Stimulated activated CD4-positive, alpha-beta T cell treated with anti-CD3 and anti-CD28 coated beads, Interleukin-4, amount 100 ng/mL, for 4 hours (primary cell): ENCODE measurements around the gene HEMK1.

ENCODE experiments used
- DNase-seq, 2 experiments: peaks; one replicate each; pipeline ENCODE4 v3.0.0-alpha.2; 2020

The HEMK1 gene

DNA sequence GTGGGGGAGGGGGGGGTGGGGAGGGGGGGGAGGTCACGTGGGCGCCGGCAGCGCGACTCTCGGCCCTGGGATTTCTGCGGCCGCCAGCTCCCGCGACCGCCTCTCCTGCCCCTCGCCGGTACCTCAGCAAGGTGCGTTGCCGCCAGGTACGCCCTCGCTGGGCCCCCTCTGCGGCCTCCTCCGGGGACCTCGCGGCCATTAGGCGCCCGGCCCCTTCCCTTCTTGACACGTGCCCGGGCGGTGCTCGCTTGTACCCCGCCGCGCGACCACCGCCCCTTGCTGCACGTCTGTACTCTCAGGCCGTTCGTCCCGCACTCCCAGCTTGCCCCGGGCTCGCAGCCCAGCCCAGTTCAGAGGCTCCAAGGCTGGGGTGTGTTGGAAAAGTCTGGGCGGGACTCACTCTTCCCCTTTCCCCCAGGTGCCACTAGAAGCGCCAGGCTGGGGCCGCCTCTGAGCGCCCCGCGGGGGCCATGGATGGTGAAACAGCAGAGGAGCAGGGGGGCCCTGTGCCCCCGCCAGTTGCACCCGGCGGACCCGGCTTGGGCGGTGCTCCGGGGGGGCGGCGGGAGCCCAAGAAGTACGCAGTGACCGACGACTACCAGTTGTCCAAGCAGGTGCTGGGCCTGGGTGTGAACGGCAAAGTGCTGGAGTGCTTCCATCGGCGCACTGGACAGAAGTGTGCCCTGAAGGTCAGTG, 47.9 kb downstream of the HEMK1 start, which contains the start of gene MAPKAPK3:
Gene MAPKAPK3, plus strand, starts transcription at position 56 of the 696 bp plus-strand sequence. Its CDS starts 415 bp downstream, at position 471.
- peak in 1 of 2 experiments; percentile 46 for DNase-seq

- DNase-seq = peak; percentile 10 to 33
These were observed 48.7 kb downstream of the HEMK1 start for GRCh38 chr3:50617911-50618481.

GRCh38 chr3:50620420-50620819, 51.1 kb downstream of the HEMK1 start:
- no peak for DNase-seq

DNA sequence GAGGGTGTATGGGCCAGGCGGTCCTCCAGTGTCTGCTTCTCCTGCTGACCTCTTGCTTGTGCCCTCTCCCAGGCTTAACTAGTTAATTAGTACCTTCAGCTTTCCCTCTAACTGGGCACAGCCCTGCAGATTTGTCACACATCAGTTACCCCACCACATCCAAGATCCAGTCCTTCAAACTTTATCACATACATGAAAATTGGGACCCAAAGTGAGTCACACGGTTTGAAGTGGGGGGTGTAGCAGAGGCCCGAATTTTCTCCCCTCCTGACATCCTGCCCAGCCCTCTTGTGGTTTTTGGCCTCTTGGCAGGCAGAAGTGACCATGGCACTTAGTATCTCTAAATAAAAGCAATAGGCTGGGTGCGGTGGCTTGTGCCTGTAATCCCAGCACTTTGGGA, 51.5 kb downstream of the HEMK1 start:
- DNase-seq = no peak

DNA sequence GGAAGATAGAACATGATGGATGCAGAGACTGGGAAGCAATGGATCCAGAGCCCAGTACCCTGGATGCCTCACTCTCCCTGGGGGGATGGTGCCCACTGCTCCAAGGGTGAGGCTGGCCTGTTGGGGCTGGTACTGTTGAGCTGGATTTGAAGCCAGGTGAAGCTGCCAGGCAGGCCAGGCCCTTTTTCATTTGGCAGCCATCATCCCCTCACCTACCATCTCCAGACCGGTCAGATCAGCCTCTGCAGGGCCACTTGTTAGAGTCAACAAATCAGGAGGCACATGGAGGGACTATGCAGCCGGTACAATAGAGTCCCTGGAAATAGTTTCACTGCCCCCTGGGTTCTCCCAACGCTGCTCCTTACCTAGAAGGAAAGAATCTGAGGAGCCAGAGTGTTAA, 53.6 kb downstream of the HEMK1 start:
- no peak for DNase-seq

- peak; percentile 41 to 75 for DNase-seq
These were observed 54.6 kb downstream of the HEMK1 start for GRCh38 chr3:50623840-50624474.

DNA sequence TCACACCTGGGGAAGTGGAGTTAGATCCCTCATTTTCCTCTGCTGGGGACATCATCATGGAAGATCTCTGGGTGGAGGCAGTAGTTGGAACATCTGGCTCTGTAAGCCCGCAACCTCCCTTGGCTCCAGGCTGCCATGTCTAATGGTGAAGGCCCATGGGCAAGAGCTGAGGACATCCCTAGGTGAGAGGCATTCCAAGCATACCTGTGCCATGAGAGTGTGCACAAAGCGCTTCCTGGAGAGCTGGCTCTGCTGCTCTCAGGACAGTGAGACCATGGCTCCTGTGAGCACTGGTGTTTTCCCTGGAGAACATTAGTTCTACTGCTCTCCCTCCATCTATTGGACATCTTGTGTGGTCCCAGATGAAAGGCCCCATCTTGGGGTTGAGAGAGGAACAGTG, 55.3 kb downstream of the HEMK1 start:
- DNase-seq = no peak

- no peak for DNase-seq
These were observed 56.2 kb downstream of the HEMK1 start for GRCh38 chr3:50625231-50626182.

GRCh38 chr3:50626401-50626800, 57.1 kb downstream of the HEMK1 start:
- no peak for DNase-seq

GRCh38 chr3:50627407-50628051, 58.2 kb downstream of the HEMK1 start:
- peak in 1 of 2 experiments; percentile 16 for DNase-seq

DNA sequence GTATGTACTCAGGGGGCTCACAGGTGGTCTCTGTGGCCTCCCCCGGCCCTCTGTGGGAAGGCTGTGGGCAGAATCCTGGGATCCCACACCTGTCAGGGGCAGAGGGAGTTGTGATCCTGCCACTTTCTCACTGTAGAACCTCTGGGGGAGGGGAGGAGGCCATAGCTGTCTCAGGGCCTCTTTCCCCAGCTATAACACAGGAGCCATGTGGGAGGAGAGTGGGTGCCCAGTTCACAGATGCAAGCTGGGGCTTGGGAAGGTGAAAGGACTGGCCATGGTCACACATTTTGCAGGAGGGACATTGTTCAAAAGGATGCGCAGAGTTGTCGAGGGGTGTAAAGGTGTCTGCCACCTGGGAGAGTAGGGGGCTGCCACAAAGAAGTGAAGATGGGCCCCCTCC, 59.3 kb downstream of the HEMK1 start:
- no peak for DNase-seq

DNA sequence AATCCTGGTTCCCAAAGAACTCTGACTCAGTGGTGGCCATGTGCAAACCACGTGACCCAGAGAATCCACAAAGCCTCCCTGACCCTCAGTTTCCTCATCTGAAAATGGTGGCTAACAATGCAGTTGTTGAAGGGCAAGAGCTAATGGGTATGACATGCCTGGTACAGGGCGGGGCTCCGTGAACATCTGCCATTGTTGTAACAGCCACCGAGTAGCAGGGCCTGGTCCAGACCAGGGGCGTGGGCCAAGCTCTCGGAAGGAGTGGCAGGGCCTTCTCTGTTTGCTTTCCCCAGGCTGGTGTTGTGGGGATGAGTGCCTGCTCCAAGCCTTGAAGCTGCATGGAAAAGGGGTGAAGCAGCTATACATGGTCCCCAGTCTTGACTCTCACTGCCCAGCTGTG, 61.1 kb downstream of the HEMK1 start:
- DNase-seq = no peak

DNA sequence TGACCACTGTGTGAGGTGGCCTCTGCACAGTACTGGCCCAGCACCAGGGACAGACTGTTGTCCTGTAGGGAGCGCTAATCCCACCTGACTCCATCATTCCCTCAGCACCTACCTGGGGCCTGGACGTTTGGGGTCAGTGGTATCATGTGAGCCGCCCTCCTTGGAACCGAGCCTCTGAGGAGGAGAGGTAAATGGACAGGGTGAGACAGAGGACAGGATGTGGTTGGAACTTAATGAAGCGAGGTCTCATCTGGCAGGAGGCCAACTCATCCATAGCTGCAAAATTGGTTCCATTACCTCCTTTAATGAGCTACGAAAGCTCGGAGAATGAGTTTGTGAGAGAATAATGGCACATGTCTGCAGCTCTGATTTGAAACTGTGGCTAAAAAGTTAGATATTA, 61.6 kb downstream of the HEMK1 start:
- no peak for DNase-seq

GRCh38 chr3:50632450-50632849, 63.1 kb downstream of the HEMK1 start:
- no peak for DNase-seq

GRCh38 chr3:50633230-50633790, 64.0 kb downstream of the HEMK1 start:
- DNase-seq = no peak

GRCh38 chr3:50635066-50635465, 65.7 kb downstream of the HEMK1 start:
- DNase-seq = no peak

- no peak for DNase-seq
These were observed 67.7 kb downstream of the HEMK1 start for GRCh38 chr3:50637011-50637410.

DNA sequence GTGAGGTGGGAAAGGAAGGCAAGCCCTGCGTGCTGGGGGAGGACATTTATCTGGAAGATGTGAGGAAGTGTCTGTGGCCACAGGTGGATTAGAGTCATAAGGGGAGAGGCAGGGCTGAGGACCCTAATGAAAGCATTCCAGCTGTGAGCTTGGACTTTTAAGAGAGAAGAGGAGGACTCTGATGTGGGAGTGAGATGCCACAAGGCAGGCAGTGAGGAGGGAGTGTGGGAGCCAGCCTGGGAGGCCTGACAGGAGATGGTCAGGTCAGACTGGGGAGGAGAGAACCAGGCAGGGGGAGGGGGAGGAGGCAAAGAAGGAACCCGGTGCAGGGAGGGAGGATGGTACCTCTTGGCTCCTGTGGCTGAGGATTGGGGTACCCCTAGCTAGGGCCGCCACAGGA, 68.6 kb downstream of the HEMK1 start:
- no peak for DNase-seq

- DNase-seq = no peak
These were observed 69.8 kb downstream of the HEMK1 start for GRCh38 chr3:50639055-50639494.

- no peak for DNase-seq
These were observed 73.1 kb downstream of the HEMK1 start for GRCh38 chr3:50642382-50642781.

DNA sequence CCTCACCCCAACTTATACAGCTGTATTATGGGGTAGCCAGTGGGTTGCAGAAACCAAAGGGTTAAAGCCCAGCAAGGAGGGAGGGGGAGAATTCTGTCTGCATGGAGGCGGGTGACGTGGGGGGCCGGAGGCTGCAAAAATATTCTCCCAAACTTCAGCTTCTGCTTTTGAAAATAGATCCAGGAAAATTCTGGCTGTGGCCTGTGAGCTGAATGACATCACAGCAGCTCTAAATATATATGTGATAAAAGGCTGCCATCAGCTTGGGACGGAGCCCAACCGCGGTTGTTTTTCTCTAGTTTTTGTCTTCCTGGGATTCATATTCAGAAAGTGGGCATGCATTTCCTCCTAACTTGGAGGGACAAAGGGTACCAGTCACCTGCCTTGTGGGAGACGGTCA, 75.2 kb downstream of the HEMK1 start:
- DNase-seq = no peak

DNA sequence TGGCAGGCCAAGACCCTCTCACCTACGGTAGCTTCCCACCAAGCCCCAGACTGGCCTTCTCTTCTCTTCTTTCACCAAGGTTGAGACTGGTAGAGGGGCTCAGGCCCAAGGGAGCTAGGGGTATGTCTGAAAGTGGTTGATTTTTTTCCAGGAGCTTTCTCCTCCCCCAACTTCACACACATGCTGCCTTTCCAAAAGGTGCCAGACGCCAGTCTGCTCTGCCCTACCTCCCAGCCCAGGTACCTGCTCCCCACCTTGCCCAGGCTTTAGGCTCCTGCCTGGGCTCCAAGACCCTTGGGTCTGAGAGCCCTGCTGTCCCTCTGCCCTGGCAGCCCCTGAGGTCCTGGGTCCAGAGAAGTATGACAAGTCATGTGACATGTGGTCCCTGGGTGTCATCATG, 76.1 kb downstream of the HEMK1 start:
- no peak for DNase-seq
